SHP77 (cell line): ENCODE results near the gene MFAP3L.

Experiments
- DNase-seq, 2 experiments: peaks; one replicate each; lab custom pipeline; 2025; lab: John Stamatoyannopoulos, UW

Gene MFAP3L

GRCh38 chr4:169940460-169940859, 85.7 kb downstream of the MFAP3L start:
- no peak for DNase-seq
